Measurements from ENCODE around the gene COQ9. TPM values are rescaled to one million over a fixed set of nuclear protein-coding genes. Genes with fewer than 3 reads are reported as not detected.
"Not testable (repeated sequence)": the region's sequence is repeated elsewhere in the genome, so short reads cannot be mapped to it uniquely, and the experiment has no call there.

COQ9 gene
- total and polyA plus RNA-seq, 2 of the 4 experiments (the other 2 are of a cell fraction): 57.9 to 58.5 TPM

DNA sequence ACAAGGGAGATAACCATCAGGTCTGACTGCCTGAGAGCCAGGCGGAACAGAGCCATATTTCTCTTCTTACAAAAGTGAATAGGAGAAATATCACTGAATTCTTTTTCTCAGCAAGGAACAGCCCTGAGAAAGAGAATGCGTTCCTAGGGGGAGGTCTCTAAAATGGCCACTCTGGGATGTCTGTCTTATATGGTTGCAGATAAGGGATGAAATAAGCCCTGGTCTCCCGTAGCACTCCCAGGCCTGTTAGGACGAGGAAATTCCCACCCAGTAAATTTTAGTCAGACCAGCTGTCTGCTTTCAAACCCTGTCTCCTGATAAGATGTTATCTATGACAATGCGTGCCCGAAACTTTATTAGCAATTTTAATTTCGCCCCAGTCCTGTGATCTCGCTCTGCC lies 7.3 kb upstream of the COQ9 start:
- H4K91ac ChIP-seq (ENCODE audit: insufficient read depth, low read depth, low read length); H2AK9ac ChIP-seq (replicated peaks; ENCODE audit: low read depth, low read length, poor library complexity); DNase-seq; H2BK120ac ChIP-seq (ENCODE audit: low read depth, low read length); POLR2A ChIA-PET (ENCODE audit: unreplicated experiment); H3K23ac ChIP-seq (ENCODE audit: low read depth, low read length); H3K4me1 ChIP-seq (ENCODE audit: control insufficient read depth, insufficient read depth, low read length); H3K9me1 ChIP-seq (ENCODE audit: insufficient read depth, low read length); H3K18ac ChIP-seq (ENCODE audit: low read depth, low read length); H3K27me3 ChIP-seq (ENCODE audit: control insufficient read depth, insufficient read depth, low read length); H4K8ac ChIP-seq (ENCODE audit: low read depth in 2 of 2, low read length in 2 of 2); H3K4me3 ChIP-seq (ENCODE audit: insufficient read depth, low read depth, low read length); H3K4ac ChIP-seq (ENCODE audit: low read depth, low read length); H2BK5ac ChIP-seq (ENCODE audit: low read depth, low read length, poor library complexity, severe bottlenecking); ATAC-seq (ENCODE audit: low read depth); H3K27ac ChIP-seq (ENCODE audit: insufficient read depth, low read length); H2BK20ac ChIP-seq (ENCODE audit: low read depth, low read length); H2BK15ac ChIP-seq (ENCODE audit: low read depth, low read length); H3K9ac ChIP-seq (ENCODE audit: low read depth, low read length); H3K56ac ChIP-seq (ENCODE audit: extremely low read depth, insufficient read depth, low read length); H2AK5ac ChIP-seq (ENCODE audit: low read depth, low read length); BruUV-seq (replicated peaks); dilution Hi-C loops (cut with HindIII; ENCODE audit: low sequenced_read_pairs, unreplicated experiment); H3K9me3 ChIP-seq (ENCODE audit: control insufficient read depth, insufficient read depth, low read length); H3K4me2 ChIP-seq (ENCODE audit: low read depth, low read length); intact Hi-C loops (cut with micrococcal nuclease); H2AFZ ChIP-seq (replicated peaks; ENCODE audit: low read length, poor library complexity); CTCF ChIA-PET; H4K5ac ChIP-seq (ENCODE audit: low read depth, low read length); H3K14ac ChIP-seq (replicated peaks; ENCODE audit: low read depth, low read length); H4K20me1 ChIP-seq (ENCODE audit: insufficient read depth, low read length); in situ Hi-C loops (cut with MboI; ENCODE audit: low sequenced_read_pairs): not testable (repeated sequence)
- WGBS, 2 experiments (ENCODE audit: extremely low coverage in 2 of 2, insufficient read length in 1 of 2): 100% methylated on average over 1 of the region's 8 CpGs; no CpG with 5 or more reads in 1 of the 2 experiments
- Histone ChIP-seq H3K79me1 (ENCODE audit: low read depth in 1 of 2, low read length in 2 of 2) (peaks cover 19 to 39% of the 10 kb centered on the region in 2 experiments; a peak in 3 of 4 replicates), H3K36me3 (ENCODE audit: control insufficient read depth, insufficient read depth, low read length) (peaks cover 25% of the 10 kb centered on the region)

DNA sequence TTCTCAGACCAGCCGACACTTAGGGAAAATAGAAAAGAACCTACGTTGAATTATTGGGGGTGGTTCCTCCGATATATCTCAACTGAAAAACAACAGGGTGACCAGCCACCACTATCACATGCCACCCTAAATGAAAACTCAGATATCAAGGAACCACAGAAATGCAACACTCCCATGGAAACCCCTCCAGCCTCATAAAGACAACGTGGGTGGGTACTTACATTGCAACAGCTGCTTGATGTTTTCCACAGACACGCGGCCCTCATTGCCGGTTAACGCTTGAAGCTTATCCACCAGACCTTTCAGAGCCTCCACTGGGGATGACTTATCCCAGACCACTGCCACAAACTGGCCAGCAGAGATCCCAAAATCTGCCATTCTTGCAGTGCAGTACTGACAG lies 6.7 kb upstream of the COQ9 start:
- H3K9ac ChIP-seq (ENCODE audit: low read depth, low read length); H2AFZ ChIP-seq (replicated peaks; ENCODE audit: low read length, poor library complexity); H2BK20ac ChIP-seq (ENCODE audit: low read depth, low read length); H4K91ac ChIP-seq (ENCODE audit: insufficient read depth, low read depth, low read length); H3K56ac ChIP-seq (ENCODE audit: extremely low read depth, insufficient read depth, low read length); POLR2A ChIA-PET (ENCODE audit: unreplicated experiment); H2AK5ac ChIP-seq (ENCODE audit: low read depth, low read length); H3K18ac ChIP-seq (ENCODE audit: low read depth, low read length); H4K5ac ChIP-seq (ENCODE audit: low read depth, low read length); H3K9me1 ChIP-seq (ENCODE audit: insufficient read depth, low read length); H2BK5ac ChIP-seq (ENCODE audit: low read depth, low read length, poor library complexity, severe bottlenecking); intact Hi-C loops (cut with micrococcal nuclease); BruUV-seq (replicated peaks); H3K9me3 ChIP-seq (ENCODE audit: control insufficient read depth, insufficient read depth, low read length); H3K4me1 ChIP-seq (ENCODE audit: control insufficient read depth, insufficient read depth, low read length); H3K14ac ChIP-seq (replicated peaks; ENCODE audit: low read depth, low read length); ATAC-seq (ENCODE audit: low read depth); H2BK15ac ChIP-seq (ENCODE audit: low read depth, low read length); H3K4me2 ChIP-seq (ENCODE audit: low read depth, low read length); H4K8ac ChIP-seq (ENCODE audit: low read depth in 2 of 2, low read length in 2 of 2); dilution Hi-C loops (cut with HindIII; ENCODE audit: low sequenced_read_pairs, unreplicated experiment); CTCF ChIA-PET; DNase-seq; H3K4ac ChIP-seq (ENCODE audit: low read depth, low read length); H4K20me1 ChIP-seq (ENCODE audit: insufficient read depth, low read length); H2BK120ac ChIP-seq (ENCODE audit: low read depth, low read length); H3K4me3 ChIP-seq (ENCODE audit: insufficient read depth, low read depth, low read length); H3K23ac ChIP-seq (ENCODE audit: low read depth, low read length); H2AK9ac ChIP-seq (replicated peaks; ENCODE audit: low read depth, low read length, poor library complexity); H3K27me3 ChIP-seq (ENCODE audit: control insufficient read depth, insufficient read depth, low read length); in situ Hi-C loops (cut with MboI; ENCODE audit: low sequenced_read_pairs); H3K27ac ChIP-seq (ENCODE audit: insufficient read depth, low read length): not testable (repeated sequence)
- peaks cover 22 to 45% of the 10 kb centered on the region in 2 experiments for H3K79me1 ChIP-seq (ENCODE audit: low read depth in 1 of 2, low read length in 2 of 2)
- peaks cover 19% of the 10 kb centered on the region for H3K36me3 ChIP-seq (ENCODE audit: control insufficient read depth, insufficient read depth, low read length)
- WGBS, 2 experiments (ENCODE audit: extremely low coverage in 2 of 2, insufficient read length in 1 of 2): 100% methylated on average over 2 of the region's 8 CpGs; no CpG with 5 or more reads in 1 of the 2 experiments
